Measurements from ENCODE around the gene C1orf87.

The C1orf87 gene

DNA sequence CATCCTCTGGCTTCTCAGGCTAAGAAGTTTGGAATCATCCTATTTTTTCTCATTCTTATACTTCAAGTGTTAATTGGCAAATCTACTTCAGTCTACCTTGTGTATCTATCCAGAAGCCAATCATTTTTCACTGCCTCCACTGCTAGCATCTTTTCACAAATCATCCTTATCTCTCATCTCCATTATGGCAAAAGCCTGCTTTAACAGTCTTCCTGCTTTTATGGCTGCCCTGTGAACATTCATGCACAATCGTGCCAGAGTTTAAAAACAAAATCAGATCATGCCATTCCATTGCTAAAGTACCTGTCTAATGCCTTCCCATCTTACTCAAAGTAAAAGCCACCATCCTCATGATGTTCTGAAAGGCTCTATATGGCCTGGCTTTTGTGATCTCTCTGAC lies 127.8 kb downstream of the C1orf87 start:
- peaks cover 9 to 20% of the 10 kb centered on the region in 2 donors for H3K27me3 Mint-ChIP-seq
- DNase-seq = no peak
- no peaks in the 10 kb centered on the region for H3K36me3 Mint-ChIP-seq (ENCODE audit: insufficient read depth)
- no peaks in the 10 kb centered on the region for H3K4me1 Mint-ChIP-seq (ENCODE audit: low read depth in 2 of 2)
- H3K9me3 Mint-ChIP-seq = no peaks in the 10 kb centered on the region
- no peak for ATAC-seq (replicated peaks)
- H3K27ac Mint-ChIP-seq = no peak overlapping the region
- H3K4me3 Mint-ChIP-seq = no peak overlapping the region

Data from effector memory CD8-positive, alpha-beta T cell (primary cell).